HCT116 (cell line): Measurements from ENCODE around the gene MAGEA11. TPM values are rescaled to one million over a fixed set of nuclear protein-coding genes. Genes with fewer than 3 reads are reported as not detected.

Experiments used
- ATAC-seq: fragments of 200-7000 bp; cut with Tn5 transposase; 2 replicates; pipeline ENCODE4 v1.9.1; 2020; ENCODE audit warnings: mild to moderate bottlenecking, moderate library complexity
- BruUV-seq: library from RNA; stranded (reverse); fragments of 400-500 nt; replicated peaks from 2 replicates; lab custom pipeline; 2021; lab: Mats Ljungman, UMichigan
- CTCF ChIA-PET: fragments of 300-600 bp; sonication (Branson Sonifier 250); formaldehyde crosslinking; loops from one replicate; lab custom pipeline; 2021; ENCODE audit warnings: antibody characterized with exemption; lab: Charles Lee
- POLR2A ChIA-PET: fragments of 300-600, 350-600 bp; sonication (Branson Sonifier 250); formaldehyde crosslinking; loops from one replicate; lab custom pipeline; 2021; ENCODE audit warnings: antibody characterized with exemption; lab: Charles Lee
- RAD21 ChIA-PET, 2 experiments: fragments of 300-600 bp; sonication (Branson Sonifier 250); formaldehyde crosslinking; loops; one replicate each; lab custom pipeline; 2023; ENCODE audit warnings: low total read pairs in 2 of 2; ENCODE audit not compliant: uncharacterized antibody in 2 of 2, unreplicated experiment in 2 of 2, low non-redundant PET in 1 of 2; lab: Charles Lee
- DNase-seq: peaks from one replicate; pipeline ENCODE4 v3.0.0-alpha.2; 2010; ENCODE audit warnings: low read depth, low spot score
- H2AFZ ChIP-seq: fragments of 200-600 bp; shearing (Covaris generic), sonication (generic); 2 replicates; pipeline ENCODE4 v1.6.1; 2017; ENCODE audit warnings: low read depth, mixed run types, mixed read lengths, antibody characterized with exemption, low read length; ENCODE audit not compliant: poor library complexity, severe bottlenecking
- H3K27ac ChIP-seq: 2 replicates; pipeline ENCODE4 v1.5.1; 2012; ENCODE audit warnings: low read depth, low read length
- H3K27me3 ChIP-seq: fragments of 200-600 bp; sonication (generic); 2 replicates; pipeline ENCODE4 v1.6.1; 2016; ENCODE audit warnings: mixed run types, low read length, mixed read lengths; ENCODE audit not compliant: insufficient read depth
- H3K36me3 ChIP-seq, 2 experiments: fragments of 200-500 bp in 1 of 2; fragments of 200-600 bp in 1 of 2; sonication (Bioruptor generic) in 1 of 2; sonication (generic) in 1 of 2; 2 replicates each; pipeline versions ENCODE4 v1.5.1 to v1.6.1; 2014 to 2016; ENCODE audit warnings: low read length in 2 of 2, inconsistent platforms in 1 of 2, mixed read lengths in 1 of 2, mixed run types in 1 of 2; ENCODE audit not compliant: insufficient read depth in 2 of 2, control insufficient read depth in 1 of 2
- H3K4me1 ChIP-seq, 2 experiments: fragments of 200-600 bp in 1 of 2; sonication (generic) in 1 of 2; 2 replicates each; pipeline versions ENCODE4 v1.5.1 to v1.6.1; 2012 to 2017; ENCODE audit warnings: low read length in 2 of 2, inconsistent platforms in 1 of 2, mild to moderate bottlenecking in 1 of 2, mixed read lengths in 1 of 2, mixed run types in 1 of 2, moderate library complexity in 1 of 2; ENCODE audit not compliant: insufficient read depth in 2 of 2, control insufficient read depth in 1 of 2
- H3K4me2 ChIP-seq: fragments of 200-600 bp; sonication (generic); 2 replicates; pipeline ENCODE4 v1.6.1; 2017; ENCODE audit warnings: mixed run types, low read length, mixed read lengths
- H3K4me3 ChIP-seq, 2 experiments: fragments of 200-600 bp in 1 of 2; sonication (generic) in 1 of 2; replicated peaks in 1 of 2; 2 replicates each; pipeline ENCODE4 v1.5.1; 2011 to 2016; ENCODE audit warnings: low read length in 2 of 2, control low read depth in 1 of 2, low read depth in 1 of 2, mild to moderate bottlenecking in 1 of 2, mixed read lengths in 1 of 2, mixed run types in 1 of 2
- H3K79me2 ChIP-seq: fragments of 200-600 bp; sonication (generic); 2 replicates; pipeline ENCODE4 v1.6.1; 2017; ENCODE audit warnings: mild to moderate bottlenecking, mixed run types, low read length, moderate library complexity, mixed read lengths; ENCODE audit not compliant: insufficient read depth
- H3K9ac ChIP-seq: fragments of 200-600 bp; sonication (generic); 2 replicates; pipeline ENCODE4 v1.6.1; 2016; ENCODE audit warnings: low read length, mixed read lengths
- H3K9me2 ChIP-seq: fragments of 200-600 bp; sonication (generic), shearing (Covaris generic); 2 replicates; pipeline ENCODE4 v1.6.1; 2017; ENCODE audit warnings: mixed run types, mild to moderate bottlenecking, moderate library complexity; ENCODE audit not compliant: insufficient read depth
- H3K9me3 ChIP-seq, 2 experiments: fragments of 200-500 bp in 1 of 2; fragments of 200-600 bp in 1 of 2; sonication (Bioruptor generic) in 1 of 2; sonication (generic) in 1 of 2; 2 replicates each; pipeline ENCODE4 v1.6.1; 2014 to 2017; ENCODE audit warnings: low read length in 2 of 2, mixed read lengths in 2 of 2, inconsistent platforms in 1 of 2, low read depth in 1 of 2, mild to moderate bottlenecking in 1 of 2, mixed run types in 1 of 2, moderate library complexity in 1 of 2; ENCODE audit not compliant: control insufficient read depth in 1 of 2, insufficient read depth in 1 of 2
- H4K20me1 ChIP-seq: fragments of 200-600 bp; sonication (generic), shearing (Covaris generic); 2 replicates; pipeline ENCODE4 v1.6.1; 2017; ENCODE audit warnings: mixed run types, mild to moderate bottlenecking, moderate library complexity; ENCODE audit not compliant: insufficient read depth
- ELF1 ChIP-seq: IDR thresholded peaks from 2 replicates; pipeline ENCODE4 v1.6.1; 2012; ENCODE audit warnings: low read depth, borderline replicate concordance
- POLR2AphosphoS5 ChIP-seq: IDR thresholded peaks from 2 replicates; pipeline ENCODE4 v1.6.1; 2011; ENCODE audit warnings: mild to moderate bottlenecking, low read depth, low read length, moderate library complexity
- REST ChIP-seq: IDR thresholded peaks from 2 replicates; pipeline ENCODE4 v1.6.1; 2012; ENCODE audit warnings: low read depth
- TCF7L2 ChIP-seq: IDR thresholded peaks from 2 replicates; pipeline ENCODE4 v1.7.0; 2011; ENCODE audit warnings: borderline replicate concordance, inconsistent platforms; ENCODE audit not compliant: insufficient read depth, insufficient read length; ENCODE audit errors: extremely low read depth
- ZBTB33 ChIP-seq: IDR thresholded peaks from 2 replicates; pipeline ENCODE4 v1.6.1; 2011; ENCODE audit warnings: mild to moderate bottlenecking, low read length, moderate library complexity; ENCODE audit not compliant: insufficient replicate concordance; ENCODE audit errors: extremely low read depth
- ZNF274 ChIP-seq: fragments of 200-500 bp; sonication (Bioruptor generic); IDR thresholded peaks from 2 replicates; pipeline ENCODE4 v1.6.1; 2014; ENCODE audit warnings: mild to moderate bottlenecking, low read depth, low read length, inconsistent platforms
- intact Hi-C: fragments of 100-400 bp; cut with micrococcal nuclease; formaldehyde crosslinking; loops from 2 replicates; pipeline ENCODE4 v1.10.0; 2022
- total RNA-seq: library from RNA; stranded (reverse); gene quantifications from one replicate; pipeline ENCODE4 v1.2.1, GENCODE V29; 2021; ENCODE audit not compliant: unreplicated experiment

Gene MAGEA11
- total RNA-seq, 1 experiment from 2014 or later, result not detected

DNA sequence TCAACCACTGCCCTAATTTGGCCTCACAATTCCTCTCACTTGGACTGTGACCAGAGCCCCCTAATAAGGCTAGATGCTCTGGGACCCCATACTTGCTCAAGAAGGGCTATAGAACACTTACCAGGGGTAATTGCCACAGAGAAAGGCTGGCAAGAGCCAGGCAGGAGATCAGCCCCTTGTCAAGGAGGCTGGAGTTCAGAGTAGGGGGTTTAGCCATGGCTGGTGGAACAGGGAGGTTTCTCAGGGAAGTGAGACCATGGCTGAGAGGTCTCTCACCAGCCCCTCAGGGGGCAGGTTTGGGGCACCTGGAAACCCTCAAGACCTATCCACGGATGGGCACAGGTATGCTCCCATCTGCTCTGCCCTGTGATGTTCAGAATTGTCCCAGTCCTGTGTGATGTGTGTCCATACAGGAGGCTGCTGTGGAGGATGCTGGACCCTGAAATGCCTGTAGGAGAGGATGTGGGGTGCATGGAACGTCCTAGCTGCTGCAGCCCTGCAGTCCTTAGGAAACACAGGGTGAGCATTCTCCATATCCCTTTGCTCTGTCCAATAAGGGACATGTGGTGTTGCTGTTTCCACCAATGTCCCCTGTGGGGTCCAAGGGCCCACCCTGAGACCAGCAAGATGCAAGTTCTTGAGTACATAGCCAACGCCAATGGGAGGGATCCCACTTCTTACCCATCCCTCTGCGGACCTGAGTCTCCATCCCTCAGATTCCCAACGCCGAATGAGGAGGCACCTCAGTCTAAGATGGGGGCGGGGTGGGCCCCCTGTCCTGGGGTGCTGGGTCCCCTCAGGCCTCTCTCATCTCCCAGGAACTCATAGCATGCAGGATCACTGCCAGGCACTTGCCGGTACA, 45.6 kb downstream of the MAGEA11 start:
- BruUV-seq, result no TSS peak
- no peak overlapping the region for H3K4me3 ChIP-seq
- ATAC-seq, result no peak

More for the DNA sequence above, 45.6 kb downstream of the MAGEA11 start:
- Histone ChIP-seq H3K9ac (no peak overlapping the region), H3K27me3 (no peaks in the 10 kb centered on the region), H2AFZ (no peak overlapping the region), H3K79me2 (no peaks in the 10 kb centered on the region), H4K20me1 (no peaks in the 10 kb centered on the region), H3K27ac (no peak overlapping the region), H3K4me2 (no peak overlapping the region), H3K9me3 (no peaks in the 10 kb centered on the region), H3K36me3 (no peaks in the 10 kb centered on the region), H3K9me2 (no peaks in the 10 kb centered on the region), H3K4me1 (no peaks in the 10 kb centered on the region)
- intact Hi-C loops, result no loop called here
- RAD21 ChIA-PET, result no interaction called here
- DNase-seq, result no peak
- TF ChIP-seq TCF7L2 (no peak), REST (no peak), ELF1 (no peak), POLR2AphosphoS5 (no peak), ZNF274 (no peak), ZBTB33 (no peak)
- CTCF ChIA-PET, result no interaction called here
- POLR2A ChIA-PET, result no interaction called here
